ENCODE data around the gene LARGE1. TPM values are rescaled to one million over a fixed set of nuclear protein-coding genes. Genes with fewer than 3 reads are reported as not detected.

The LARGE1 gene
- total RNA-seq, 1 experiment from 2014 or later = 1.3 TPM

- DNase-seq (no peak), ATAC-seq (no peak)
- Histone ChIP-seq H3K4me3 (ENCODE audit: low read length) (no peak overlapping the region), H4K20me1 (ENCODE audit: low read length) (no peaks in the 10 kb centered on the region), H3K36me3 (ENCODE audit: low read depth, low read length) (no peaks in the 10 kb centered on the region), H3F3A (ENCODE audit: low read length, unreplicated experiment) (no peaks in the 10 kb centered on the region), H3K4me1 (ENCODE audit: insufficient read depth, low read length) (no peaks in the 10 kb centered on the region), H3K27me3 (ENCODE audit: low read length) (no peaks in the 10 kb centered on the region), H3K9me2 (replicated peaks; ENCODE audit: low read length) (no peaks in the 10 kb centered on the region), H3K9me3 (ENCODE audit: low read length) (no peaks in the 10 kb centered on the region), H3K9ac (ENCODE audit: low read length) (no peak overlapping the region), H3K4me2 (ENCODE audit: low read length) (no peak overlapping the region), H3K27ac (ENCODE audit: low read length) (no peak overlapping the region), H3K79me2 (ENCODE audit: low read length) (no peaks in the 10 kb centered on the region), H2AFZ (ENCODE audit: low read length) (no peak overlapping the region)
- POLR2A ChIA-PET (ENCODE audit: unreplicated experiment) = no interaction called here
- TF ChIP-seq CTCF (conservative IDR thresholded peaks at IDR 0.05; ENCODE audit: low read depth, low read length) (no peak), EZH2 (IDR thresholded peaks at IDR 0.05; ENCODE audit: low read length, unreplicated experiment) (no peak), EZH2phosphoT487 (IDR thresholded peaks at IDR 0.05; ENCODE audit: borderline replicate concordance, low read length) (no peak)
- BruUV-seq (replicated peaks) = no TSS peak
- intact Hi-C loops (cut with micrococcal nuclease) = no loop called here
- CTCF ChIA-PET = no interaction called here
Measured at GRCh38 chr22:33828302-33828701, 92.0 kb downstream of the LARGE1 start.

DNA sequence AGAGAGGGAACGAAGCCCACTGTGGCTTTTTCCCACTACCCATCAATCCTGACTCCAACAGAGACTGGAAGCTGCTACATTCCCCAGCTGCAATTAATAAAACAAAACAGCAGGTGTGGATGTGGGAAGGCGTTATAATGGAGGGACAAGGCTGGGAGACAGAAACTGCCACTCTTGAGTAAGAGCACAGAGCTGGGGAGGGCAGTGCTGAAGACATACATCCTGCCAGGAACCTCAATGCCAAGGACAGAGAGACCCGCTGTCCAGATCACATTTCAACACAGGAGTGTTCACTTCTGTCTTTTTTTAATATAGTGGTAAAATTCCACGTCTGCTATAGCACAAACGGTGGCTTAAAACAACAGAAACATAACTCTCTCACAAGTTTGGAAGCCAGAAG, 94.5 kb downstream of the LARGE1 start:
- TF ChIP-seq EZH2 (IDR thresholded peaks at IDR 0.05; ENCODE audit: low read length, unreplicated experiment) (no peak), EZH2phosphoT487 (IDR thresholded peaks at IDR 0.05; ENCODE audit: borderline replicate concordance, low read length) (no peak), CTCF (conservative IDR thresholded peaks at IDR 0.05; ENCODE audit: low read depth, low read length) (no peak)
- Histone ChIP-seq H3K9me2 (replicated peaks; ENCODE audit: low read length) (no peaks in the 10 kb centered on the region), H3K4me2 (ENCODE audit: low read length) (no peak overlapping the region), H4K20me1 (ENCODE audit: low read length) (no peaks in the 10 kb centered on the region), H3K9ac (ENCODE audit: low read length) (no peak overlapping the region), H3K4me3 (ENCODE audit: low read length) (no peak overlapping the region), H3K4me1 (ENCODE audit: insufficient read depth, low read length) (no peaks in the 10 kb centered on the region), H3K79me2 (ENCODE audit: low read length) (no peaks in the 10 kb centered on the region), H2AFZ (ENCODE audit: low read length) (no peak overlapping the region), H3F3A (ENCODE audit: low read length, unreplicated experiment) (no peaks in the 10 kb centered on the region), H3K27ac (ENCODE audit: low read length) (no peak overlapping the region), H3K9me3 (ENCODE audit: low read length) (no peaks in the 10 kb centered on the region), H3K27me3 (ENCODE audit: low read length) (no peaks in the 10 kb centered on the region), H3K36me3 (ENCODE audit: low read depth, low read length) (no peaks in the 10 kb centered on the region)
- POLR2A ChIA-PET (ENCODE audit: unreplicated experiment) = no interaction called here
- CTCF ChIA-PET = no interaction called here
- intact Hi-C loops (cut with micrococcal nuclease) = no loop called here
- ATAC-seq = no peak
- no TSS peak for BruUV-seq (replicated peaks)
- no peak for DNase-seq

GRCh38 chr22:33823552-33823951, 96.7 kb downstream of the LARGE1 start:
- CTCF ChIA-PET = no interaction called here
- DNase-seq (no peak), ATAC-seq (no peak)
- Histone ChIP-seq H3K9ac (ENCODE audit: low read length) (no peak overlapping the region), H3K4me2 (ENCODE audit: low read length) (no peak overlapping the region), H3K36me3 (ENCODE audit: low read depth, low read length) (no peaks in the 10 kb centered on the region), H4K20me1 (ENCODE audit: low read length) (no peaks in the 10 kb centered on the region), H3K4me3 (ENCODE audit: low read length) (no peak overlapping the region), H2AFZ (ENCODE audit: low read length) (no peak overlapping the region), H3K27me3 (ENCODE audit: low read length) (no peaks in the 10 kb centered on the region), H3F3A (ENCODE audit: low read length, unreplicated experiment) (no peaks in the 10 kb centered on the region), H3K79me2 (ENCODE audit: low read length) (no peaks in the 10 kb centered on the region), H3K27ac (ENCODE audit: low read length) (no peak overlapping the region), H3K9me2 (replicated peaks; ENCODE audit: low read length) (no peaks in the 10 kb centered on the region), H3K4me1 (ENCODE audit: insufficient read depth, low read length) (no peaks in the 10 kb centered on the region), H3K9me3 (ENCODE audit: low read length) (no peaks in the 10 kb centered on the region)
- intact Hi-C loops (cut with micrococcal nuclease) = no loop called here
- POLR2A ChIA-PET (ENCODE audit: unreplicated experiment) = no interaction called here
- TF ChIP-seq CTCF (conservative IDR thresholded peaks at IDR 0.05; ENCODE audit: low read depth, low read length) = no peak
- no peak for TF ChIP-seq EZH2phosphoT487 (IDR thresholded peaks at IDR 0.05; ENCODE audit: borderline replicate concordance, low read length)
- no peak for TF ChIP-seq EZH2 (IDR thresholded peaks at IDR 0.05; ENCODE audit: low read length, unreplicated experiment)
- no TSS peak for BruUV-seq (replicated peaks)
